Caco-2 (cell line): ENCODE data around the gene SLC29A3. TPM values are rescaled to one million over a fixed set of nuclear protein-coding genes. Genes with fewer than 3 reads are reported as not detected.

Experiments
- BruUV-seq: library from RNA; stranded (reverse); fragments of 400-500 nt; replicated peaks from 2 replicates; lab custom pipeline; 2021; lab: Mats Ljungman, UMichigan
- CTCF ChIA-PET: fragments of 300-600 bp; sonication (Branson Sonifier 250); formaldehyde crosslinking; loops from one replicate; lab custom pipeline; 2022; ENCODE audit warnings: antibody characterized with exemption; lab: Charles Lee
- POLR2A ChIA-PET: fragments of 300-600 bp; sonication (Branson Sonifier 250); formaldehyde crosslinking; loops from one replicate; lab custom pipeline; 2022; ENCODE audit warnings: antibody characterized with exemption; lab: Charles Lee
- DNase-seq, 2 experiments: peaks; one replicate each; pipeline versions ENCODE4 v3.0.0 to v3.0.0-alpha.2; 2020 to 2022
- H3K27me3 ChIP-seq: replicated peaks from 2 replicates; pipeline ENCODE4 v1.6.0; 2011; ENCODE audit warnings: low read length; ENCODE audit not compliant: control insufficient read depth, insufficient read depth
- H3K36me3 ChIP-seq: 2 replicates; pipeline ENCODE4 v1.5.1; 2011; ENCODE audit warnings: low read length; ENCODE audit not compliant: control insufficient read depth, insufficient read depth
- H3K4me1 ChIP-seq: fragments of 250-450 bp; sonication (Bioruptor Pico); 2 replicates; pipeline ENCODE4 v1.5.1; 2020; ENCODE audit warnings: mild to moderate bottlenecking
- H3K4me3 ChIP-seq: 2 replicates; pipeline ENCODE4 v1.5.1; 2011; ENCODE audit warnings: low read depth, mild to moderate bottlenecking, control low read depth, low read length
- H3K9me3 ChIP-seq: fragments of 250-450 bp; sonication (Bioruptor Pico); 2 replicates; pipeline ENCODE4 v1.5.1; 2020; ENCODE audit warnings: mild to moderate bottlenecking, moderate library complexity
- H3K27ac Mint-ChIP-seq: one replicate; pipeline ENCODE4 v1.8.0; 2022; ENCODE audit warnings: mixed read lengths; ENCODE audit not compliant: unreplicated experiment
- H3K27me3 Mint-ChIP-seq: one replicate; pipeline ENCODE4 v1.8.0; 2022; ENCODE audit warnings: mixed read lengths; ENCODE audit not compliant: insufficient read depth, unreplicated experiment
- H3K36me3 Mint-ChIP-seq: one replicate; pipeline ENCODE4 v1.8.0; 2022; ENCODE audit warnings: mild to moderate bottlenecking, mixed read lengths; ENCODE audit not compliant: insufficient read depth, unreplicated experiment
- H3K4me1 Mint-ChIP-seq: one replicate; pipeline ENCODE4 v1.8.0; 2022; ENCODE audit warnings: low read depth, mixed read lengths; ENCODE audit not compliant: unreplicated experiment
- H3K4me3 Mint-ChIP-seq: one replicate; pipeline ENCODE4 v1.8.0; 2022; ENCODE audit warnings: mild to moderate bottlenecking, moderate library complexity, mixed read lengths; ENCODE audit not compliant: unreplicated experiment
- H3K9me3 Mint-ChIP-seq: one replicate; pipeline ENCODE4 v1.8.0; 2022; ENCODE audit warnings: mixed read lengths; ENCODE audit not compliant: unreplicated experiment
- intact Hi-C: fragments of 100-400 bp; cut with micrococcal nuclease; formaldehyde crosslinking; loops from one replicate; pipeline ENCODE4 v1.10.0; 2022; ENCODE audit not compliant: unreplicated experiment
- total RNA-seq: library from RNA; stranded (reverse); gene quantifications from 2 replicates; pipeline ENCODE4 v1.2.3, GENCODE V29; 2022
- TF ChIP-seq, protein P1 (sequence below), 2 experiments: fragments of 200-600 bp in 1 of 2; IDR thresholded peaks; 1 replicate in 1 of 2; 2 replicates in 1 of 2; pipeline versions ENCODE4 v1.5.1 to v1.8.0; 2011 to 2022; ENCODE audit warnings: antibody characterized with exemption in 1 of 2, control low read depth in 1 of 2, inconsistent platforms in 1 of 2, low read depth in 1 of 2, low read length in 1 of 2, mild to moderate bottlenecking in 1 of 2, moderate library complexity in 1 of 2; ENCODE audit not compliant: insufficient read depth in 1 of 2, severe bottlenecking in 1 of 2, unreplicated experiment in 1 of 2

The SLC29A3 gene
- total RNA-seq, 1 experiment from 2014 or later = 20.7 TPM

DNA sequence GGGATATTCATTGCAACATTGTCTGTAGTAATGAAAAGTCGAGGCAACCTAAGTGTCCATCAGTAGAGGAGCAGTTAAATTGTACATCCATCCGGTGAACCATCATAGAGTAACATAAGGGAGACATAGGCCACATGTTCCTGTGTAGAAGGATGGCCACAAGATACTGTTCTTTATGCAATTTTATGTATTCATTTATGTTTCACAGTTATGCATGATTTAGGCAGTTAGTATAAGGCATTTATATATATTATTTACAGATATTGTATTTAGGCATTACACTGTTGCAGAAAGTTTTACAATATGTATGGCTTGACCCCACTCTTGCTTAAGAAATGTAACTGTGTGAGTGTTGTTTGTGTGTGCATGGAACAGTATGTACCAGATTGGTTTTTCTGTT is 41.7 kb downstream of the SLC29A3 start:
- Histone ChIP-seq H3K4me1 (no peaks in the 10 kb centered on the region), H3K36me3 (no peaks in the 10 kb centered on the region), H3K9me3 (no peaks in the 10 kb centered on the region), H3K27me3 (no peaks in the 10 kb centered on the region), H3K4me3 (no peak overlapping the region)
- no peak overlapping the region for H3K27ac Mint-ChIP-seq
- intact Hi-C loops = no loop called here
- no peaks in the 10 kb centered on the region for H3K36me3 Mint-ChIP-seq
- no peaks in the 10 kb centered on the region for H3K4me1 Mint-ChIP-seq
- no peaks in the 10 kb centered on the region for H3K9me3 Mint-ChIP-seq
- TF ChIP-seq, protein P1, sequence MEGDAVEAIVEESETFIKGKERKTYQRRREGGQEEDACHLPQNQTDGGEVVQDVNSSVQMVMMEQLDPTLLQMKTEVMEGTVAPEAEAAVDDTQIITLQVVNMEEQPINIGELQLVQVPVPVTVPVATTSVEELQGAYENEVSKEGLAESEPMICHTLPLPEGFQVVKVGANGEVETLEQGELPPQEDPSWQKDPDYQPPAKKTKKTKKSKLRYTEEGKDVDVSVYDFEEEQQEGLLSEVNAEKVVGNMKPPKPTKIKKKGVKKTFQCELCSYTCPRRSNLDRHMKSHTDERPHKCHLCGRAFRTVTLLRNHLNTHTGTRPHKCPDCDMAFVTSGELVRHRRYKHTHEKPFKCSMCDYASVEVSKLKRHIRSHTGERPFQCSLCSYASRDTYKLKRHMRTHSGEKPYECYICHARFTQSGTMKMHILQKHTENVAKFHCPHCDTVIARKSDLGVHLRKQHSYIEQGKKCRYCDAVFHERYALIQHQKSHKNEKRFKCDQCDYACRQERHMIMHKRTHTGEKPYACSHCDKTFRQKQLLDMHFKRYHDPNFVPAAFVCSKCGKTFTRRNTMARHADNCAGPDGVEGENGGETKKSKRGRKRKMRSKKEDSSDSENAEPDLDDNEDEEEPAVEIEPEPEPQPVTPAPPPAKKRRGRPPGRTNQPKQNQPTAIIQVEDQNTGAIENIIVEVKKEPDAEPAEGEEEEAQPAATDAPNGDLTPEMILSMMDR (IDR thresholded peaks at IDR 0.05; ENCODE audit: insufficient read depth in 1 of 2, low read depth in 1 of 2, low read length in 1 of 2, severe bottlenecking in 1 of 2, unreplicated experiment in 1 of 2) = no peak
- no peak overlapping the region for H3K4me3 Mint-ChIP-seq
- no peaks in the 10 kb centered on the region for H3K27me3 Mint-ChIP-seq
- BruUV-seq = no TSS peak
- ChIA-PET POLR2A (no interaction called here), CTCF (interaction anchor here (0.6 to 1.3 kb wide), 2 partner anchors 9 to 77 kb away, joined by 5 to 7 read pairs; no protein-coding TSS in a partner anchor)
- no peak for DNase-seq

DNA sequence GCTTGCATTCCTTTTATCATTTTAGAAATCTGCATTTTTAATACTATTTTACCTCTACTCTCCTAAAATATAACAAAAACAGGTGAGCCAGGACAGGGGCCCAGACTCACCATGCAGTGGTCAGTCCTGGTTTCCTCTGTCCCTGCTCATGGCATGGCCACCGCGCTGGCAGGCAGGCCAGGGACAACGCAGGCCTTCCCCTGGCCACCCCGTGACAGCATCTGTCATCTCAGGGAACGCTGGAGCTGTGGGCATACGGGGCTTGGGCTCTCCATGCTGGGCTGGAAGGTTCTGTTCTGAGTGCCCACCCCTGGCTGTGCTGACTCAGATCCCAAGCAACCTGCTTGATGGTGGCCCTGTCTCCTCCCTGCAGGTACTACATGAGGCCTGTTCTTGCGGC is 42.5 kb downstream of the SLC29A3 start:
- Histone ChIP-seq H3K27me3 (no peaks in the 10 kb centered on the region), H3K4me1 (no peaks in the 10 kb centered on the region), H3K36me3 (no peaks in the 10 kb centered on the region), H3K9me3 (no peaks in the 10 kb centered on the region), H3K4me3 (no peak overlapping the region)
- CTCF ChIA-PET = no interaction called here
- no TSS peak for BruUV-seq
- no peaks in the 10 kb centered on the region for H3K9me3 Mint-ChIP-seq
- DNase-seq = no peak
- TF ChIP-seq, protein P1 (IDR thresholded peaks at IDR 0.05; ENCODE audit: insufficient read depth in 1 of 2, low read depth in 1 of 2, low read length in 1 of 2, severe bottlenecking in 1 of 2, unreplicated experiment in 1 of 2) = no peak
- no peak overlapping the region for H3K27ac Mint-ChIP-seq
- no peaks in the 10 kb centered on the region for H3K36me3 Mint-ChIP-seq
- POLR2A ChIA-PET = no interaction called here
- no peaks in the 10 kb centered on the region for H3K4me1 Mint-ChIP-seq
- H3K4me3 Mint-ChIP-seq = no peak overlapping the region
- no peaks in the 10 kb centered on the region for H3K27me3 Mint-ChIP-seq
- intact Hi-C loops = no loop called here

DNA sequence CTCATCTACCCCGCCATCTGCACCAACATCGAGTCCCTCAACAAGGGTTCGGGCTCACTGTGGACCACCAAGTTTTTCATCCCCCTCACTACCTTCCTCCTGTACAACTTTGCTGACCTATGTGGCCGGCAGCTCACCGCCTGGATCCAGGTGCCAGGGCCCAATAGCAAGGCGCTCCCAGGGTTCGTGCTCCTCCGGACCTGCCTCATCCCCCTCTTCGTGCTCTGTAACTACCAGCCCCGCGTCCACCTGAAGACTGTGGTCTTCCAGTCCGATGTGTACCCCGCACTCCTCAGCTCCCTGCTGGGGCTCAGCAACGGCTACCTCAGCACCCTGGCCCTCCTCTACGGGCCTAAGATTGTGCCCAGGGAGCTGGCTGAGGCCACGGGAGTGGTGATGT is 43.1 kb downstream of the SLC29A3 start:
- Histone ChIP-seq H3K9me3 (no peaks in the 10 kb centered on the region), H3K4me1 (no peaks in the 10 kb centered on the region), H3K36me3 (no peaks in the 10 kb centered on the region), H3K27me3 (no peaks in the 10 kb centered on the region), H3K4me3 (no peak overlapping the region)
- TF ChIP-seq, protein P1 (IDR thresholded peaks at IDR 0.05; ENCODE audit: insufficient read depth in 1 of 2, low read depth in 1 of 2, low read length in 1 of 2, severe bottlenecking in 1 of 2, unreplicated experiment in 1 of 2) = no peak
- no peak for DNase-seq
- no peaks in the 10 kb centered on the region for H3K27me3 Mint-ChIP-seq
- no peak overlapping the region for H3K27ac Mint-ChIP-seq
- POLR2A ChIA-PET = no interaction called here
- BruUV-seq = no TSS peak
- no peaks in the 10 kb centered on the region for H3K36me3 Mint-ChIP-seq
- CTCF ChIA-PET = no interaction called here
- H3K4me3 Mint-ChIP-seq = no peak overlapping the region
- intact Hi-C loops = no loop called here
- H3K4me1 Mint-ChIP-seq = no peaks in the 10 kb centered on the region
- H3K9me3 Mint-ChIP-seq = no peaks in the 10 kb centered on the region
